Stimulated activated CD4-positive, alpha-beta T cell treated with anti-CD3 and anti-CD28 coated beads, Interleukin-1b, Interleukin-23, amount 100 ng/mL, for 24 hours (primary cell): Measurements from ENCODE around the gene BANF2.

Experiments
- DNase-seq, 4 experiments: peaks; one replicate each; pipeline ENCODE4 v3.0.0-alpha.2; 2020; ENCODE audit warnings: low read depth in 4 of 4, low spot score in 1 of 4

Gene BANF2

GRCh38 chr20:17663486-17663885, 36.3 kb upstream of the BANF2 start:
- no peak for DNase-seq

GRCh38 chr20:17664025-17664633, 35.6 kb upstream of the BANF2 start:
- no peak for DNase-seq

- DNase-seq: no peak
Observed at GRCh38 chr20:17665756-17666155, 34.0 kb upstream of the BANF2 start.

GRCh38 chr20:17666481-17666880, 33.3 kb upstream of the BANF2 start:
- DNase-seq: no peak

GRCh38 chr20:17667445-17667844, 32.3 kb upstream of the BANF2 start:
- no peak for DNase-seq

GRCh38 chr20:17668432-17668831, 31.3 kb upstream of the BANF2 start:
- no peak for DNase-seq

- DNase-seq: no peak
Observed at GRCh38 chr20:17669306-17669931, 30.3 kb upstream of the BANF2 start.

GRCh38 chr20:17671011-17671410, 28.8 kb upstream of the BANF2 start:
- DNase-seq: no peak

GRCh38 chr20:17671565-17671964, 28.2 kb upstream of the BANF2 start:
- DNase-seq: no peak

- DNase-seq: no peak
Observed at GRCh38 chr20:17673084-17673483, 26.7 kb upstream of the BANF2 start.

- no peak for DNase-seq
Observed at GRCh38 chr20:17674722-17675518, 24.8 kb upstream of the BANF2 start.

GRCh38 chr20:17675519-17676377, 24.0 kb upstream of the BANF2 start:
- DNase-seq: no peak

- no peak for DNase-seq
Observed at GRCh38 chr20:17676378-17676759, 23.4 kb upstream of the BANF2 start.

GRCh38 chr20:17676942-17677341, 22.8 kb upstream of the BANF2 start:
- no peak for DNase-seq

GRCh38 chr20:17678295-17678694, 21.5 kb upstream of the BANF2 start:
- no peak for DNase-seq

GRCh38 chr20:17678886-17679285, 20.9 kb upstream of the BANF2 start:
- DNase-seq: no peak

GRCh38 chr20:17679941-17680835, 19.6 kb upstream of the BANF2 start:
- no peak for DNase-seq

GRCh38 chr20:17680836-17681725, 18.7 kb upstream of the BANF2 start:
- peak; percentile 56 to 68 (median 66) for DNase-seq

- DNase-seq: no peak
Observed at GRCh38 chr20:17681726-17682102, 18.1 kb upstream of the BANF2 start.
